ENCODE measurements around the gene SLF2. TPM values are rescaled to one million over a fixed set of nuclear protein-coding genes. Genes with fewer than 3 reads are reported as not detected.

The SLF2 gene
- total RNA-seq, 1 experiment from 2014 or later: 13.6 TPM

- Histone ChIP-seq H4K20me1 (ENCODE audit: insufficient read depth) (no peaks in the 10 kb centered on the region), H3K36me3 (ENCODE audit: low read depth) (no peaks in the 10 kb centered on the region), H3K4me3 (no peak overlapping the region), H3K27ac (no peak overlapping the region), H3K9me3 (ENCODE audit: insufficient read depth, low read depth) (no peaks in the 10 kb centered on the region), H3K27me3 (ENCODE audit: insufficient read depth, low read depth) (0 out of 2 replicates have a peak, but pooled peaks cover 5% of the 10 kb centered on the region), H2AFZ (no peak overlapping the region), H3F3A (ENCODE audit: insufficient read depth, low read depth) (no peaks in the 10 kb centered on the region), H3K4me1 (replicated peaks; ENCODE audit: insufficient read depth) (no peaks in the 10 kb centered on the region), H3K79me2 (ENCODE audit: low read depth) (no peaks in the 10 kb centered on the region), H3K4me2 (no peak overlapping the region), H3K9me2 (ENCODE audit: insufficient read depth) (no peaks in the 10 kb centered on the region)
- ChIA-PET CTCF (interaction anchor here (0.6 to 1.4 kb wide), 2 partner anchors 9 to 47 kb away, joined by 3 to 6 read pairs; no protein-coding TSS in a partner anchor), POLR2A (ENCODE audit: unreplicated experiment) (no interaction called here)
- TF ChIP-seq CTCF (conservative IDR thresholded peaks at IDR 0.05) (no peak), EZH2 (IDR thresholded peaks at IDR 0.05; ENCODE audit: low read depth) (no peak)
- intact Hi-C loops (cut with micrococcal nuclease; ENCODE audit: unreplicated experiment): no loop called here
- peak in 1 of 2 experiments; percentile 10 for DNase-seq
- BruUV-seq (replicated peaks): no TSS peak
Observed at GRCh38 chr10:100879741-100880360, 32.9 kb upstream of the SLF2 start.

- H3F3A ChIP-seq (ENCODE audit: insufficient read depth, low read depth): no peaks in the 10 kb centered on the region
- no peaks in the 10 kb centered on the region for H3K36me3 ChIP-seq (ENCODE audit: low read depth)
- H3K27me3 ChIP-seq (ENCODE audit: insufficient read depth, low read depth): 0 out of 2 replicates have a peak, but pooled peaks cover 5% of the 10 kb centered on the region
- no peak overlapping the region for H3K4me3 ChIP-seq
- no peak for DNase-seq
- no peaks in the 10 kb centered on the region for H3K9me2 ChIP-seq (ENCODE audit: insufficient read depth)
- no peaks in the 10 kb centered on the region for H3K79me2 ChIP-seq (ENCODE audit: low read depth)
- no peaks in the 10 kb centered on the region for H4K20me1 ChIP-seq (ENCODE audit: insufficient read depth)
- no peak overlapping the region for H3K27ac ChIP-seq
- no peaks in the 10 kb centered on the region for H3K9me3 ChIP-seq (ENCODE audit: insufficient read depth, low read depth)
- POLR2A ChIA-PET (ENCODE audit: unreplicated experiment): interaction anchor here (0.6 kb wide), 1 partner anchor 31 kb away, joined by 3 read pairs; no protein-coding TSS in a partner anchor
- CTCF ChIA-PET: no interaction called here
- no peak overlapping the region for H3K4me2 ChIP-seq
- TF ChIP-seq CTCF (conservative IDR thresholded peaks at IDR 0.05) (no peak), EZH2 (IDR thresholded peaks at IDR 0.05; ENCODE audit: low read depth) (no peak)
- H2AFZ ChIP-seq: no peak overlapping the region
- no TSS peak for BruUV-seq (replicated peaks)
- no peaks in the 10 kb centered on the region for H3K4me1 ChIP-seq (replicated peaks; ENCODE audit: insufficient read depth)
- intact Hi-C loops (cut with micrococcal nuclease; ENCODE audit: unreplicated experiment): no loop called here
Observed at GRCh38 chr10:100881556-100882213, 31.1 kb upstream of the SLF2 start.

GRCh38 chr10:100882252-100882651 lies 30.5 kb upstream of the SLF2 start:
- TF ChIP-seq CTCF (conservative IDR thresholded peaks at IDR 0.05): no peak
- TF ChIP-seq EZH2 (IDR thresholded peaks at IDR 0.05; ENCODE audit: low read depth): no peak
- intact Hi-C loops (cut with micrococcal nuclease; ENCODE audit: unreplicated experiment): no loop called here
- no peak overlapping the region for H3K4me2 ChIP-seq
- H3F3A ChIP-seq (ENCODE audit: insufficient read depth, low read depth): no peaks in the 10 kb centered on the region
- ChIA-PET CTCF (no interaction called here), POLR2A (ENCODE audit: unreplicated experiment) (no interaction called here)
- no peaks in the 10 kb centered on the region for H3K9me3 ChIP-seq (ENCODE audit: insufficient read depth, low read depth)
- no peaks in the 10 kb centered on the region for H3K79me2 ChIP-seq (ENCODE audit: low read depth)
- no peak overlapping the region for H2AFZ ChIP-seq
- H3K4me3 ChIP-seq: no peak overlapping the region
- no peak for DNase-seq
- no peaks in the 10 kb centered on the region for H3K9me2 ChIP-seq (ENCODE audit: insufficient read depth)
- BruUV-seq (replicated peaks): no TSS peak
- H3K27ac ChIP-seq: no peak overlapping the region
- H3K4me1 ChIP-seq (replicated peaks; ENCODE audit: insufficient read depth): no peaks in the 10 kb centered on the region
- no peaks in the 10 kb centered on the region for H4K20me1 ChIP-seq (ENCODE audit: insufficient read depth)
- H3K27me3 ChIP-seq (ENCODE audit: insufficient read depth, low read depth): 0 out of 2 replicates have a peak, but pooled peaks cover 5% of the 10 kb centered on the region
- H3K36me3 ChIP-seq (ENCODE audit: low read depth): no peaks in the 10 kb centered on the region

Measured in PC-9 (cell line).